ENCODE data around the gene HHAT. TPM values are rescaled to one million over a fixed set of nuclear protein-coding genes. Genes with fewer than 3 reads are reported as not detected.

The HHAT gene
- polyA plus RNA-seq, 1 experiment: 4.8 TPM

DNA sequence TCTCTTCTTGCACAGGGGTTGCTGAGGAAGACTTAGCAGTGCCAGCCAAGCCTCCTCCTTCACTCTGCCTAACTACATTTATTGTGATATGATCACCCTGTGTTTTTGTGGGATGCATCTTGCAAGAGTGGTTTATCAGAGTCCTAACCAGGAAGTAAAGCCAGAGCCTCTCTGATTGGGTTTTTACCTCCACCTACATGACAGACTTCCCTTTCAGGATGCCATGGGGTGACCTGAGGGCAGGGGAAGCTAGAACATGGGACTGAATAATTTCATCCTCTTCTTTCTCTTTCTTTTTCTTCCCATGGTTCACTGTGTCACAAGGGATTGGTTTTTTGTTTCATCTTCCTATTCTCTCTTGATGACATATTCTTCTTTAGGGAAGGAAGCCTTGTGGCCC is 146.6 kb downstream of the HHAT start:
- H3K27ac ChIP-seq (ENCODE audit: low read depth, low read length): no peak overlapping the region
- H3K27me3 ChIP-seq (ENCODE audit: control insufficient read depth, insufficient read depth, low read length): no peaks in the 10 kb centered on the region
- H3K4me3 ChIP-seq (ENCODE audit: low read depth, low read length): no peak overlapping the region
- H3K9me3 ChIP-seq (ENCODE audit: control insufficient read depth, insufficient read depth, low read length): no peaks in the 10 kb centered on the region
- no peak for DNase-seq (ENCODE audit: low read depth, low spot score)
- TF ChIP-seq CTCF (IDR thresholded peaks at IDR 0.05; ENCODE audit: low read depth, low read length): no peak
- ChIA-PET CTCF (interaction anchor here (0.6 kb wide), 1 partner anchor 663 kb away, joined by 3 read pairs; no protein-coding TSS in a partner anchor), POLR2A (no interaction called here)

- no peak for TF ChIP-seq CTCF (IDR thresholded peaks at IDR 0.05; ENCODE audit: low read depth, low read length)
- Histone ChIP-seq H3K4me3 (ENCODE audit: low read depth, low read length) (no peak overlapping the region), H3K27me3 (ENCODE audit: control insufficient read depth, insufficient read depth, low read length) (no peaks in the 10 kb centered on the region), H3K9me3 (ENCODE audit: control insufficient read depth, insufficient read depth, low read length) (no peaks in the 10 kb centered on the region), H3K27ac (ENCODE audit: low read depth, low read length) (no peak overlapping the region)
- POLR2A ChIA-PET: no interaction called here
- CTCF ChIA-PET: no interaction called here
- DNase-seq (ENCODE audit: low read depth, low spot score): no peak
Measured at GRCh38 chr1:210475806-210476205, 147.1 kb downstream of the HHAT start.

- no peak for TF ChIP-seq CTCF (IDR thresholded peaks at IDR 0.05; ENCODE audit: low read depth, low read length)
- Histone ChIP-seq H3K9me3 (ENCODE audit: control insufficient read depth, insufficient read depth, low read length) (no peaks in the 10 kb centered on the region), H3K27me3 (ENCODE audit: control insufficient read depth, insufficient read depth, low read length) (peaks cover under 1% of the 10 kb centered on the region), H3K4me3 (ENCODE audit: low read depth, low read length) (no peak overlapping the region), H3K27ac (ENCODE audit: low read depth, low read length) (no peak overlapping the region)
- DNase-seq (ENCODE audit: low read depth, low spot score): no peak
- ChIA-PET POLR2A (no interaction called here), CTCF (no interaction called here)
Measured at GRCh38 chr1:210476730-210477129, 148.0 kb downstream of the HHAT start.

DNA sequence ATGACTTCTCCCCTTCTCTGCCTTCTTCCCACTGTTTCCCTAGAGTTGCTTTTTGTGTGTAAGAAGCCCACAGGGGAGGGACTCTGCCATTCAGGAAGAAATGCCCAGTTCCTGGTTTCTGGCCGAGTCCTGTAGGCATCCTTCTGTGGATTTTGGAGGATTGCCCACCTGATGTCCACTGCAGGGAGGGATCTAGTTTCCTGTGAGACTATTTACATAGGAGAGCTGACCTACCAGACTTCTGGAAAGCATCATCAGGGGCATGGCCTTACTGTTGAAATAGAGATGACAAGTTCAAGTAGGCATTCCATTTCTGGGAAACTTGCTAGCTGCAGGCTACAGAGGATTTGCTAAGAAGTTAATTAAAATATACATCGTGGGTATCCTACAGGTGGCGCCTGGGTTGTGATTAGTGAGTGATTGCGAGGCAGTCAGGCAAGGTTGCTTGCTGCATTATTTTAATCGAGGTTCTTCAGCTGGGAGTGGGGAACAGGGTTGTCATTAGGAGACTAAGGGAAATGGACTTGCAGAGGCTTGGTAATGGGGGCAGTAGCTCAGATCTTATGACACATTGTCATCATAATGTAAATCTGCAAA is 148.7 kb downstream of the HHAT start:
- H3K27ac ChIP-seq (ENCODE audit: low read depth, low read length): no peak overlapping the region
- H3K4me3 ChIP-seq (ENCODE audit: low read depth, low read length): no peak overlapping the region
- no peak for TF ChIP-seq CTCF (IDR thresholded peaks at IDR 0.05; ENCODE audit: low read depth, low read length)
- DNase-seq (ENCODE audit: low read depth, low spot score): no peak
- peaks cover 2% of the 10 kb centered on the region for H3K27me3 ChIP-seq (ENCODE audit: control insufficient read depth, insufficient read depth, low read length)
- CTCF ChIA-PET: no interaction called here
- no peaks in the 10 kb centered on the region for H3K9me3 ChIP-seq (ENCODE audit: control insufficient read depth, insufficient read depth, low read length)
- POLR2A ChIA-PET: no interaction called here

- Histone ChIP-seq H3K27me3 (ENCODE audit: control insufficient read depth, insufficient read depth, low read length) (peaks cover 2% of the 10 kb centered on the region), H3K9me3 (ENCODE audit: control insufficient read depth, insufficient read depth, low read length) (no peaks in the 10 kb centered on the region), H3K27ac (ENCODE audit: low read depth, low read length) (no peak overlapping the region), H3K4me3 (ENCODE audit: low read depth, low read length) (no peak overlapping the region)
- no peak for DNase-seq (ENCODE audit: low read depth, low spot score)
- no peak for TF ChIP-seq CTCF (IDR thresholded peaks at IDR 0.05; ENCODE audit: low read depth, low read length)
- ChIA-PET POLR2A (no interaction called here), CTCF (no interaction called here)
Measured at GRCh38 chr1:210478820-210479219, 150.1 kb downstream of the HHAT start.
